Measurements from ENCODE around the gene CTSL. TPM values are rescaled to one million over a fixed set of nuclear protein-coding genes. Genes with fewer than 3 reads are reported as not detected.

Gene CTSL
- polyA plus RNA-seq, 1 donor (not counting 4 experiments of a cell fraction or from before 2014, with no cell fraction given) = 121 TPM

GRCh38 chr9:87682618-87683017, 43.3 kb upstream of the CTSL start:
- no peak for DNase-seq (ENCODE audit: low read depth, low spot score)
- Histone ChIP-seq H3K4me3 (ENCODE audit: control insufficient read depth in 2 of 3, extremely low read depth in 1 of 3, insufficient read depth in 2 of 3, low read depth in 1 of 3, low read length in 3 of 3) (no peak overlapping the region), H3K4me1 (ENCODE audit: control insufficient read depth, extremely low read depth, insufficient read depth, low read length) (no peaks in the 10 kb centered on the region), H4K20me1 (ENCODE audit: control insufficient read depth, extremely low read depth, insufficient read depth, low read length) (no peaks in the 10 kb centered on the region), H3K27me3 (ENCODE audit: control insufficient read depth, extremely low read depth, insufficient read depth, low read length) (no peaks in the 10 kb centered on the region), H3K4me2 (ENCODE audit: control insufficient read depth, extremely low read depth, insufficient read depth, low read depth, low read length) (no peak overlapping the region), H2AFZ (ENCODE audit: control insufficient read depth, low read length) (no peak overlapping the region), H3K79me2 (ENCODE audit: control insufficient read depth, insufficient read depth, low read length) (no peaks in the 10 kb centered on the region), H3K27ac (ENCODE audit: control insufficient read depth, insufficient read depth, low read length) (no peak overlapping the region), H3K9me3 (ENCODE audit: control insufficient read depth, low read depth, low read length) (no peaks in the 10 kb centered on the region), H3K9ac (ENCODE audit: control insufficient read depth, extremely low read depth, insufficient read depth, low read length) (no peak overlapping the region), H3K36me3 (ENCODE audit: control insufficient read depth in 2 of 2, extremely low read depth in 1 of 2, insufficient read depth in 2 of 2, low read length in 2 of 2) (no peaks in the 10 kb centered on the region), H3K9me1 (ENCODE audit: control insufficient read depth, extremely low read depth, insufficient read depth, low read length) (no peaks in the 10 kb centered on the region)
- FAIRE-seq = no peak
- TF ChIP-seq, protein P1, sequence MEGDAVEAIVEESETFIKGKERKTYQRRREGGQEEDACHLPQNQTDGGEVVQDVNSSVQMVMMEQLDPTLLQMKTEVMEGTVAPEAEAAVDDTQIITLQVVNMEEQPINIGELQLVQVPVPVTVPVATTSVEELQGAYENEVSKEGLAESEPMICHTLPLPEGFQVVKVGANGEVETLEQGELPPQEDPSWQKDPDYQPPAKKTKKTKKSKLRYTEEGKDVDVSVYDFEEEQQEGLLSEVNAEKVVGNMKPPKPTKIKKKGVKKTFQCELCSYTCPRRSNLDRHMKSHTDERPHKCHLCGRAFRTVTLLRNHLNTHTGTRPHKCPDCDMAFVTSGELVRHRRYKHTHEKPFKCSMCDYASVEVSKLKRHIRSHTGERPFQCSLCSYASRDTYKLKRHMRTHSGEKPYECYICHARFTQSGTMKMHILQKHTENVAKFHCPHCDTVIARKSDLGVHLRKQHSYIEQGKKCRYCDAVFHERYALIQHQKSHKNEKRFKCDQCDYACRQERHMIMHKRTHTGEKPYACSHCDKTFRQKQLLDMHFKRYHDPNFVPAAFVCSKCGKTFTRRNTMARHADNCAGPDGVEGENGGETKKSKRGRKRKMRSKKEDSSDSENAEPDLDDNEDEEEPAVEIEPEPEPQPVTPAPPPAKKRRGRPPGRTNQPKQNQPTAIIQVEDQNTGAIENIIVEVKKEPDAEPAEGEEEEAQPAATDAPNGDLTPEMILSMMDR (optimal IDR thresholded peaks at IDR 0.05 in 1 of 3, IDR thresholded peaks at IDR 0.05 in 1 of 3, conservative IDR thresholded peaks at IDR 0.05 in 1 of 3; ENCODE audit: extremely low read depth in 1 of 3, insufficient read depth in 2 of 3, low read length in 3 of 3) = no peak
- no peak for TF ChIP-seq EZH2 (IDR thresholded peaks at IDR 0.05; ENCODE audit: low read length)
- dilution Hi-C loops (cut with MboI; ENCODE audit: extremely low pct_ligation_motif_present, low sequenced_read_pairs) = no loop called here

DNA sequence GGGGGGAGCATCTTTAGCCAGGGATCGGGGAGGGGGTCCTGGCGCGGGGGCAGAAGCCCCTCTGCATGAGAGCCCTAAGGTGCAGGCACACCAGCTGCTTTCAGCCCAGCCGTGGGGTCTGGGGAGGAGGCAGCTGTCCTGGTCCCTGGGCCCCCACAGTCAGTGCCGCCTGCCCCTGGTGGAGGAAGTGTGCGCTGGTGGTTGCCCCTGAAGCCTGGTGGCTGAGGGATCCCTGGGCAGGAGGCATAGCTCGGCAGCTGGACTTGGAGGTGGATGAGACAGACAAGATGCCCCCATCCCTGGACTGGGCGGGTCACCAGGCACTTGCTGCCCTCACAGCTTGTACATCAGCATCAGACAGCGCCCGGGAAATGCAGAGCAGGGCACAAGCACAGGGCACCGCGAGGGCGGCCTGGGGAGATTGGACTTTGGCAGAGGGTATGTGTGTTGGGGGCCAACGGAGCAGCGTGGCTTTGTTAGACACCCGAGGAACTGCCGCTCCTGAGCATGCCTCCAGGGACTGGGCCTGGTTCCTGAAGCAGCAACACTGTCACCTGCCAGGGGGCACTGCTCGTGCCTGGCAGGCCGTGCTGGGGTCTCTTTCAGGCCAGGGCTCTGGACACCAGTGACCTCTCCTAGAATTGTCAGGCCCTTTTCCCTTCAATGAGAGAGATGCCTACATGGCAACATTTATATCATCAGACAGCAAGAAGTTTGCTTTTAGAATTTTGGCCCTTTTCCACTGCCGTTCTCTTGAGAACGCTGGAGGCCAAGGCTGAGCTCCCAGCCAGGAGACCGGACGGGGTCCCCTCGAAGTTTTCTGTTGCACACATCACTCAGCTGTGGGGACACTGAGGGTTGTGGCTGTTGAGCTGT, 41.9 kb upstream of the CTSL start:
- H3K4me2 ChIP-seq (ENCODE audit: control insufficient read depth, extremely low read depth, insufficient read depth, low read depth, low read length) = peak overlapping the region; percentile 11
- TF ChIP-seq, protein P1 (optimal IDR thresholded peaks at IDR 0.05 in 1 of 3, IDR thresholded peaks at IDR 0.05 in 1 of 3, conservative IDR thresholded peaks at IDR 0.05 in 1 of 3; ENCODE audit: extremely low read depth in 1 of 3, insufficient read depth in 2 of 3, low read length in 3 of 3) = no peak
- TF ChIP-seq EZH2 (IDR thresholded peaks at IDR 0.05; ENCODE audit: low read length) = no peak
- H3K9me3 ChIP-seq (ENCODE audit: control insufficient read depth, low read depth, low read length) = no peaks in the 10 kb centered on the region
- H3K4me1 ChIP-seq (ENCODE audit: control insufficient read depth, extremely low read depth, insufficient read depth, low read length) = no peaks in the 10 kb centered on the region
- no peaks in the 10 kb centered on the region for H3K36me3 ChIP-seq (ENCODE audit: control insufficient read depth in 2 of 2, extremely low read depth in 1 of 2, insufficient read depth in 2 of 2, low read length in 2 of 2)
- H4K20me1 ChIP-seq (ENCODE audit: control insufficient read depth, extremely low read depth, insufficient read depth, low read length) = no peaks in the 10 kb centered on the region
- H3K79me2 ChIP-seq (ENCODE audit: control insufficient read depth, insufficient read depth, low read length) = no peaks in the 10 kb centered on the region
- DNase-seq (ENCODE audit: low read depth, low spot score) (no peak), FAIRE-seq (no peak)
- H3K9ac ChIP-seq (ENCODE audit: control insufficient read depth, extremely low read depth, insufficient read depth, low read length) = no peak overlapping the region
- dilution Hi-C loops (cut with MboI; ENCODE audit: extremely low pct_ligation_motif_present, low sequenced_read_pairs) = no loop called here
- no peak overlapping the region for H3K4me3 ChIP-seq (ENCODE audit: control insufficient read depth in 2 of 3, extremely low read depth in 1 of 3, insufficient read depth in 2 of 3, low read depth in 1 of 3, low read length in 3 of 3)
- no peak overlapping the region for H3K27ac ChIP-seq (ENCODE audit: control insufficient read depth, insufficient read depth, low read length)
- H3K27me3 ChIP-seq (ENCODE audit: control insufficient read depth, extremely low read depth, insufficient read depth, low read length) = no peaks in the 10 kb centered on the region
- H3K9me1 ChIP-seq (ENCODE audit: control insufficient read depth, extremely low read depth, insufficient read depth, low read length) = no peaks in the 10 kb centered on the region
- H2AFZ ChIP-seq (ENCODE audit: control insufficient read depth, low read length) = no peak overlapping the region

All from keratinocyte (primary cell).